NOMO-1 treated with dmso at 0.1 percent for 144 hours (cell line): ENCODE results near the gene SSH2.
"Not testable (repeated sequence)": the region's sequence is repeated elsewhere in the genome, so short reads cannot be mapped to it uniquely, and the experiment has no call there.

ENCODE experiments used
- DNase-seq: peaks from one replicate; lab custom pipeline; 2025; ENCODE audit not compliant: unreplicated experiment; lab: John Stamatoyannopoulos, UW

SSH2 gene

GRCh38 chr17:29749045-29749825 lies 180.8 kb downstream of the SSH2 start:
- no peak for DNase-seq

GRCh38 chr17:29748400-29748799 lies 181.6 kb downstream of the SSH2 start:
- no peak for DNase-seq

GRCh38 chr17:29747660-29748059 lies 182.4 kb downstream of the SSH2 start:
- DNase-seq = no peak

- DNase-seq = no peak
Measured at GRCh38 chr17:29746669-29747068, 183.4 kb downstream of the SSH2 start.

GRCh38 chr17:29744121-29744520 lies 185.9 kb downstream of the SSH2 start:
- DNase-seq = no peak

- no peak for DNase-seq
Measured at GRCh38 chr17:29742210-29742513, 187.9 kb downstream of the SSH2 start.

GRCh38 chr17:29740017-29740416 lies 190.0 kb downstream of the SSH2 start:
- DNase-seq = no peak

GRCh38 chr17:29734640-29735039 lies 195.4 kb downstream of the SSH2 start:
- no peak for DNase-seq

- no peak for DNase-seq
Measured at GRCh38 chr17:29733166-29733565, 196.9 kb downstream of the SSH2 start.

- DNase-seq = no peak
Measured at GRCh38 chr17:29732613-29733012, 197.4 kb downstream of the SSH2 start.

- no peak for DNase-seq
Measured at GRCh38 chr17:29732209-29732608, 197.8 kb downstream of the SSH2 start.

GRCh38 chr17:29731589-29731929 lies 198.5 kb downstream of the SSH2 start:
- no peak for DNase-seq

GRCh38 chr17:29728490-29728889 lies 201.5 kb downstream of the SSH2 start:
- DNase-seq = no peak

GRCh38 chr17:29726715-29727252 lies 203.2 kb downstream of the SSH2 start:
- DNase-seq = no peak

GRCh38 chr17:29725408-29725807 lies 204.6 kb downstream of the SSH2 start:
- not testable (repeated sequence) for DNase-seq

- peak; percentile 55 for DNase-seq
Measured at GRCh38 chr17:29723278-29724047, 206.6 kb downstream of the SSH2 start.

- peak; percentile 83 for DNase-seq
Measured at GRCh38 chr17:29722411-29723198, 207.4 kb downstream of the SSH2 start.

- DNase-seq = peak; percentile 66
Measured at GRCh38 chr17:29720551-29720950, 209.5 kb downstream of the SSH2 start.

GRCh38 chr17:29719469-29719868 lies 210.6 kb downstream of the SSH2 start:
- DNase-seq = no peak

GRCh38 chr17:29718446-29719039 lies 211.5 kb downstream of the SSH2 start:
- DNase-seq = no peak

- no peak for DNase-seq
Measured at GRCh38 chr17:29717817-29718216, 212.2 kb downstream of the SSH2 start.
